NCI-H748 (cell line): ENCODE measurements around the gene CAPRIN1.
"Not testable (repeated sequence)": the region's sequence is repeated elsewhere in the genome, so short reads cannot be mapped to it uniquely, and the experiment has no call there.

ENCODE experiments used
- DNase-seq: peaks from one replicate; lab custom pipeline; 2025; ENCODE audit not compliant: unreplicated experiment; lab: John Stamatoyannopoulos, UW

CAPRIN1 gene

DNA sequence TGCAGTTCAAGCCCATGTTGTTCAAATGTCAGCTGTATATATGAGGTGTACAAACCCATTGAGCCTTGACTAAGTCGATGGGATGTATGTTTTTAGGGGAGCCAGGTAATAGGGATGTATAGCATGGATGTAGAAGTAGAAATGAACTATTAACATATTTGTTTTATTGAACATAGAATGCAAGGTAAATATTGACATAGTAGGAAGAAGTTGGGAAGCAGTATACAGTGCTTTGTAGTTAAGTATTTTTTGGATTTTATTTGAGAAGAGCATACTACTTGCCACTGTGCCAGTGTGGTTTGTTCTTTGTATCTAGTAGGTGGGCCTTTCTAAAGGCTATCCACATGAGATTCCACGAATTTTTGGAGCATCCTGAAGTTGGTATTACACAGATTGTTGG lies 33.1 kb downstream of the CAPRIN1 start:
- no peak for DNase-seq

DNA sequence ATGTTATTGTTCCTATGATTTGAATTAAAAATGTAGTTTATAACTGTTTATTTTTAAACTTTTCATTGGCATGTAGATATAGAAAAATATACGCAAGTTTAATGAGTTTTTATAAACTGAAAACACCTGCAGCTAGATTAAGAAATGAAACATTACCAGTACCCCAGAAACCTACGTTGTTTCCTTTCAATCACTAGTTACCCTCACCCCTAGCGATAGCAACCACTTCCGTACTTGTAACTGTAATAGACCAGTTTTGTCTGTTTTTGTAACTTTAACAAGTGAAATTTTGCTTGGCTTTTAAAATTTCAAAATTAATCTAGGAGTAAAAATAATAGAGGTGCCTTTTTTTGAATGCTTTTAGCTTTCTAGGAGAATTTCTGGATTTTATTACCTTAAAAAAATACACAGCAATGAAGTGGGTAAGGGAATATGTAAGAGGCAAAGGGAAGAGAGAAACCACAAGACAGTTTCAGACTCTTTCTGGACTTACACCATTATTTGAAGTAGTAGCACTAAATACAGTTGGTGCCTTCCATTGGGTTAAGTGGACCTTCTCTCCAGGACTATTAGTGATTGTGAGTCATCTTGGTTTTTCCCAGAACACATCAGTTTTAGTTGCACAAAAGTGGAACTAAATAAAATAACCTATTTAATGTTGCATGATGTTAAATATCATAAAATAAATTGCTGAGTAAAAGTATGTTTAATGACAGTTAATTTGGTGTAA lies 35.2 kb downstream of the CAPRIN1 start:
- DNase-seq, result no peak

DNA sequence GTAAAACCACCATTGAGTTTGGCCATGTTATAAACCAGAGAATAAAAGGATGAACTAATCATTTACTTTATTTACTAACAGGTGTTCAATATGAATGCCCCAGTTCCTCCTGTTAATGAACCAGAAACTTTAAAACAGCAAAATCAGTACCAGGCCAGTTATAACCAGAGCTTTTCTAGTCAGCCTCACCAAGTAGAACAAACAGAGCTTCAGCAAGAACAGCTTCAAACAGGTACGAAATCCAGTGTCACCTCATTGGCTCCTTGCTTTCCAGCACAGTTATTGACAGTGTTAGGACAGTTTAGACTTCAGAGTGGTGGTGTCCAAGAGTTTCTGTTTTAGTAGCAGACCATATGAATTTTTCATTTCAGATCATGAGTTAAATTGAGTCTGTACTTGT lies 40.3 kb downstream of the CAPRIN1 start:
- no peak for DNase-seq

DNA sequence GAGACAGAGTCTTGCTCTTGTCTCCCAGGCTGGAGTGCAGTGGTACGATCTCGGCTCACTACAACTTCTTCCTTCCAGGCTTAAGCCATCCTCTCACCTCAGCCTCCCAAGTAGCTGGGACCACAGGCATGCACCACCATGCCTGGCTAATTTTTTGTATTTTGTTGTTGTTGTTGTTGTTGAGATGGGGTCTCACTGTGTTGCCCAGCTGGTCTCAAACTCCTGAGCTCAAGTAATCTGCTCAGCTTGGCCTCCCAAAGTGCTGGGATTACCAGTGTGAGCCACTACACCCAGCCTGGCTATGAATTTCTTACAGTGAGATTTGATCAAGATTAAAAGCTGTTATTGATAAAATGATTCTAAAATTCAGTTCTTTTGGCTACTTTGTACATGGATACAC lies 43.4 kb downstream of the CAPRIN1 start:
- not testable (repeated sequence) for DNase-seq

DNA sequence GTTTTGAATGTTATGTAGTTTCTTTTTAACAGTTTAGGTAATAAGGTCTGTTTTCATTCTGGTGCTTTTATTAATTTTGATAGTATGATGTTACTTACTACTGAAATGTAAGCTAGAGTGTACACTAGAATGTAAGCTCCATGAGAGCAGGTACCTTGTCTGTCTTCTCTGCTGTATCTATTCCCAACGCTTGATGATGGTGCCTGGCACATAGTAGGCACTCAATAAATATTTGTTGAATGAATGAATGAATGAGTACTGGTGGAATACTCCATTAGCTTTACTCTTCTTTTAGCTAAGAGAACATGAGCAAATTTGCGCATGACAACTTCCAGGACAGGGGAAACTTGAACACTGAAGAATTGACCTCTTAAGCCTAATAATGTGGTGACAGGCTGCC lies 47.3 kb downstream of the CAPRIN1 start:
- DNase-seq, result no peak

DNA sequence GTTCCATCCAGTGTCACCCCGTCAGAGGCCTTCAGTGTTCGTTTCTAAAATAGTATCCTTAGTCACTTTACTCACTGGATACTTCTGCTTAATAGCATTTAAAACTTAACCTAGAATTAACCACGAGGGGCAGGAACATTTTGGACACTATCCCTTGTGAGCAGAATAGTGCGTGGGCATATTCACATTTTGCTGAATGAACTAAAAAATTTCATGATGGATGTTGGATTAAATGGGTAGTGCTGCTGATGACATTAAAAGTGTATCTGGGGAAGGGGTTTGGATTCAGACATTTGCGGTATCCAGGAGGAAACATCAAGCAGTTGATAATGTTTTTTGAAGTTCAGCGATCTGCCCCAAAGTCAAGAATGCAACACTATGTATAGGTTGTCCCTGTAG lies 53.1 kb downstream of the CAPRIN1 start:
- no peak for DNase-seq

DNA sequence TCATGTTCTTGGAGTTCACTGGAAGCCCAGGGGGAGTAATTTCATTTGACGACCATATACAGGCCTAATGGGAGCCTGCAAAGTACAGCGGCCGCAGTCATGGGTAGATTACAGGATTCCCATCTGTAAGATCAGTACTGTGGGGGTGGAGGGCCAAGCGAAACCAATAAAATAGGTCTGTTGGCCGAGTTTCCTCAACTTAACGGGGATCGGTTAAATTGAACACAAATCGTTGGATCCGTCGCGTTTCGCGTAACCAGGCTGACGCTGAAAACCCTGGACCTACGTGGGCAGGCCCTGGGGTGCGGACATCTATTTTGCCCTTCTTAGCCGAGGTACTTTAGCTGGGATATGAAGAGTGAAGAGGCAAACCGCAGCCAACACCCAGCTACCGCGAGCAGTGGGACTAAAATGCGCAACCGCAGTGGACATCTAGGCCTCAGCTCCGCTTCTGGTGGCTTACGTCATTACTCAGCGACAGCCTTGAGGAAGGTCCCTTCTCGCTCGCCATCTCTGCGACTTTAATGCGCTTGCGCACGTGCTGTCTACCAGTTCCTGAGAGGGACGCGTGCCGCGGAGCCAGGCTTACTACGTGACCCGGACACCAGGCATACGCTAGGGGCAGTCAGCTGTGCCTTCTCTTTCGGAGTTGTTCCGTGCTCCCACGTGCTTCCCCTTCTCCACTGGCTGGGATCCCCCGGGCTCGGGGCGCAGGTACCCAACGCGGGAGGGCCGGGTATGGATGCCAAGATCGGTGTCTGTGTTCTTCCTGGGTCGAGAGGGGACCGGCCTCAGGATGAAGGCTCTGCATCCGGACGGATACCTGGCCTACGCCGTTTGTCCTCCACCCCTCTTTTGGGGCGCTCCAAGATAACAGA lies 53.8 kb downstream of the CAPRIN1 start, which contains the start of gene NAT10:
TSS of gene NAT10 (plus strand) at position 551 of the 878 bp plus-strand sequence. CDS start 2,597 bp downstream, outside the sequence.
- peak; percentile 99 for DNase-seq

DNA sequence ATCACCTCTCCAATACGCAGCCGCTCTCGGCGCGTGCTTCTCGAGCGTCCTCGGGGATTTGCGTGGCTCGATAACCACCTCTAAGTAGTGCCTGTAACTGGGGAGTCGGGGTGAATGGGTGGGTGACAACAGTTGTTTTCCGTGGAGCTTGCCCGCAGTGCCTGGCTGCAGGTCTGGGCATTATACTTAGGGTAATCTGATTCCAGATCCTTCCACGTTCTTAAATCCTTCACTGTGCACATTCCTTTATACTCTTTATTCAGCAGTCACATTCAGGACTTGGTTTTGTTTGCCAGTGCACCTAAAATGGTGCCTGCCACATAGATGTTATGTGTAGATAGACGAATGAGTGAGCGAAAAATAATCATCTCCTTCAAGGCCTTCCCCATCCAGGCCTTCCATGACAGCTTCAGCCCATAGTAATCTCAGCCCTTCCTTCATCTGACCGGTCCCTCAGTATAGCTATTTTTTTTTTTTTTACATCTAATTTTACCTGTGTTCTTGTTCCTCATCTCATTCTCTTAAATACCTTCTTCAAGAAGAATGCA lies 54.5 kb downstream of the CAPRIN1 start:
- peak; percentile 49 for DNase-seq

DNA sequence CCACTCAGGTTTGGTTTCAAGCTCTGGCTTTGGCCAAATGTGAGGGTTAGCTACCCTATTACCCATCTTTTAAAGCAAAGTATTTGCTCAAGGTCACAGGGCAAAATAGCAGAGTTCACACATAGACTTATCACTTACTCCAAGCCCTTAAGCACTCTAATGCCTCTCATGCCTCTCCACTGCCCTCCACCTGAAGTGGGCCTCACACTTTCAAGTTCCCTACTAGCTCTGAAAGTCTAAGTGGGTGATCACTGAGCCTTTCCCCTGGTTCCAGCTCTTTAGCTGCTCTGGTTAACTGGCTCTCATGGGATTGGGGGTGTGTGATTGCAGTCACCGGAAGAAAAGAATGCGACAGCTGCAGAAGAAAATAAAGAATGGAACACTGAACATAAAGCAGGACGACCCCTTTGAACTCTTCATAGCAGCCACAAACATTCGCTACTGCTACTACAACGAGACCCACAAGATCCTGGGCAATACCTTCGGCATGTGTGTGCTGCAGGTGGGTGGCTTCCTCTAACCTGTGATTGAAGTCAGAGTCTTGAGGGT lies 60.3 kb downstream of the CAPRIN1 start:
- no peak for DNase-seq

DNA sequence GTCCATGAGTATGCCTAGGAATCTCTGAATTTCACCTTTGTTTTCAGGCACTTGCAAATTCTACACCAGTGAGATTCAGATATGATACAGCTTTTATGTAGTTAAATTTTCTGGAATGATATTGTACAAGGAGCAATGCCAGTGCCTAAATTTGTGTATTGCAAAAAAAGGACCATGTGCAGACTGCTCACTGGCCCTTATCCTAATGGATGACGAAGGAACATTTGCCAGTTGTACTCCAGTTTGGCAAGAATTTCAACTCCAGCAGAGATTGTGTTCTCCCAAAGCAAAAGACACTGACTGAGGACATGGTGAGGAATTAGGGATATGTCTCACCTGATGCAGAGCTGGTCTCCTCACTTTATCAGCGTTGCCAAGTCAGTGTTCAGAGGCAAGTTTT lies 62.5 kb downstream of the CAPRIN1 start:
- DNase-seq, result no peak

DNA sequence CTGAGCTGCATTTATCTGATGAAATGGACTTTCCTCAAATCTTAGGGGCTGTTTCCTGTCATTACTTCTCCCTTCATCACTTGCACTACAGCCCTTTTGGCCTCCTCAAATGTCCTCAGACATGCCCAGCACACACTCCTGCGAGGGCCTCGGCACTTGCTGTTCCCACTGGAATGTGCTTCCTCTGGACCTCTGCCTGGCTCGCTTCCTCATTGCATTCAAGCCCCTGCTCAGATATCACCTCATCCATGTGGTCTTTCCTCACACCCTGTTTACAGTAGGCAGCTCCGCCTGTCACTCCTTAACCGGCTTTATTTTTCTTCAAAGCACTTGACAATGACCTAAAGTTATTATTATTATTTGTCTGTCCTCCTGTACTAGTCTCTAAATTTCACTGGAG lies 62.9 kb downstream of the CAPRIN1 start:
- DNase-seq, result no peak

DNA sequence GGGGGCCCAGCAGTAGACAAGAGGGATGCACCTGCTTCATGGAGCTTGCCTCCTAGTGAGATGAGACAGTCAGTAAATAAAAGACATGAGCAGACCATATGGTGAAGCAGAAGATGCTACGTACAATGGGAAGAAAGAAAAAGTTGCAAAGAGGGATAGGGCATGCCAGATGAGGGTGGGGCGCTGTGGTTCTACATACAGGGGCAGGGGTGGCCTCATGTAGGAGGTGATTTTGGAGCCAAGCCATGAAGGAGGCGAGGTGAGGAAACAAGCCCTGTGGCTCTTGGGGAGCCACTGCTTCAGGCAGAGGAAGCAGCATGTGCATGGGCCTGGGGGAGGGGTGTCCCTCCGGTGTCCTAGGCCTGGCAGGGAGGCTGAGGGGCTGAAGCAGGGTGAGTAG lies 69.1 kb downstream of the CAPRIN1 start:
- DNase-seq, result no peak

DNA sequence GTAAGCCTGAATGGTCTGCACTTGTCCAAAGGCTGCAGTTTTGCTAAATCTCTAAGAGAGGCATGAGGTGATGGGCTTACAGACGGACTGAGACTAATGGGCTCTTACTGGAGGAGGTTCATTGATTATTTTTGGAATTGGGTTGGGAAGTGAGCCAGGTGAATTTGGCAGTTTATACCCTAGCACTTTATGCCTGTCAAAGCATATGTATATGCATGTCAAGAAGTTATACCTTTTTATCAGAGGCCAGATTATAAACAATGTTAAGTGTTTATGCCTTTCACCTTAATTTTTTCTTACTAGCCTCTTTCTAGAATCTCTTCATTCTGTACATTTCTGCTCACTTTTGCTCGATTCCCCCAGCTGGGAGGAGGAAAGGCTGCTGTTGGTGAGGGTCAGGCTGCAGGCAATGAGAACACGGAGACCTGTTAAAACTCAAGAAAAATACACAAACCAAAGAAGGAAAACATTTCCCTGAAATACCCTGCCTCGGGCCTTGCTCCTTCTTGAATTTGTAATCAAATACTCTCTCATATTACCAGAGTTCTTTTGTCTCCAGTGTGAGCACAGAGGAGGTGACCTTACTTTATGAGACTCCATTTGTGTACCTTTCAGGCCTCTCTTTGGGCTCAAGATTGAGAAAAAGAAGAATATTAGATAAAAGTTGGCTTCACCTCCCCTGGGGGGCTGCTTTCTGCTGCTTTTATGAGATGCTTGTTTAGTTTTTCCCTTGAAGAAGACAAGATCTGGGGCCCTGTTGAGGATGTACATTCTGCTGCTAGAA lies 73.5 kb downstream of the CAPRIN1 start:
- DNase-seq, result no peak

DNA sequence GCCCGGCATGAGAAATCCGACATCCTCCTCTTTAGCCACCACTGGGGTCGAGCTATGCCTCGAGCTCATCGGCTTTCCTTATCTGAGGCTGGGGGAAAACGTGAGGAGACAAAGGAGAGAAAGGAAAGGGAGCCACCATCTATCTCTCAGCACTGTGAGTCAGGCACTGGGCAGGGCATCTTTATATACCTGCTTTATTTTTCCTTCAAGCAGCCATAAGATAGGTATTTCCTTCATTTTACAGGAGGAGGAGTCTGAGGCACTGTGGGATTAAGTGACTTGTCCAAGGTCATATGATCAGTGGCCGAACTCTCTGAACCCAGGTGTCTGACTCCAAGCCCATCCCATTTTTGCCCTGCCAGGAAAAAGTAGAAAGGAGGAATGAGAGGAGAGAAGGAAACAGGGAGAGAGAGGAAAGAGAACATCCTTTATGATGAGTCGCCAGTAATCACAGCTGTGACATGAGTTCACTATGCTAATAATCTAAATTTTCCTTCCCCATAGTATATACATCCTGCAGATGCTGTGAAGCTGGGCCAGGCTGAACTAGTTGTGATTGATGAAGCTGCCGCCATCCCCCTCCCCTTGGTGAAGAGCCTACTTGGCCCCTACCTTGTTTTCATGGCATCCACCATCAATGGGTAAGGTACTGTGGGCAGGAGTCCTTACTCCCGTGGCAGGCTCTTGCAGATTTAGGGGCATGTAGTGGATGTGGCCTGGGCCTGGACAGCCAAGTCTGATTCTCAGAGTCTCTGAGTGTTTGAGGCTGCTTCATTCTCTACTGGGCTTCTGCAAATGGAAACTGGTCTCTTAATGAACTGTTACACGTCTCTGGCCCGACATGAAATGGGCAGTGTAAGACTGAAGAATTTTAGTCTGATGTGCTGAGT lies 75.7 kb downstream of the CAPRIN1 start:
- DNase-seq, result no peak

DNA sequence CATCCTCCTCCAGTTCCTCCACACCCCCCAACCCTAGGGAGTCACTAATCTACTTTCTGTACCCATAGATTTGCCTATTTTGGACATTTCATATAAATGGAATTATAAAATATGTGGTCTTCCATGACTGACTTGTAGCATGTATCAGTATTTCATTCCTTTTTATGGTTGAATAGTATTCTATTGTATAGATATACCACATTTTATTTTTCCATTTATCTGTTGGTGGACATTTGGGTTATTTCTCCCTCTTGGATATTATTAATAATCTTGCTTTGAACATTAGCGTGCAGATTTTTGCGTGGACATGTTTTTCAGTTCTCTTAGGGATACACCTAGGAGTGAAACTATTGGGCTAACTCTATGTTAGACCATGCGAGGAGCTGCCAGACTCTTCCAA lies 77.3 kb downstream of the CAPRIN1 start:
- no peak for DNase-seq

DNA sequence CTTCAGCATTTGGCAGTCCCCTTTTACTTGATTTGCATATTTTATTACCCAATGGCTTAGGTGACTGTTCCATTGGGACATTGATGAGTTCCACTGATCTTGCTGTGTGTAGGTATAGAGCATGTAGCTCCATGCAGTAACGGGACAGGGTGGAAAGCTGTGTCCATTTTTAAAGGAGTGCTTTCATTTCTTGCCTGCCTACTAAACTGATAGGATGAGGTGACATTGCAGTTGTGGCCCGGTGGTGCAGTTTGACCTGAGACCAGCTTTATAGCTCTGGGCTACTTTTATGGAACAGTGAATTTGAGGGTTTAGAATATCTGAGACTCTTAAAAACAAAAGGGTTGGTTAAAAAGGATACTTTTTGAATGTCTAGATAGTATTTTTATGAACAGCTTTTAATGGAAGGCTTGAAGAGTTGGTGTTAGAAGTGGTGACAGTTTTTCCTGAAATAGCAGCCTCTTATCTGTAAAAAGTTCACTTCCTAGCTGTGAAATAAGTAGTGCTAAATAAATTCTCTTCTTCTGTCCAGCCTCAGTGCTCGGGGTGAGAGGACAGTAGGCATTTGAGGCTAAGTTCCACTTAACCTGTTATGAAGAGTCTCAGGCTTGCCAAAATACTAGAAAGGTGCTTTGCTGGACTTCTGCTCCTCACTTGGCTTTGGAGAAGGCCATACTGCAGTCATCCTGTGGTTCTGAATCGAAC lies 80.9 kb downstream of the CAPRIN1 start:
- DNase-seq, result no peak

DNA sequence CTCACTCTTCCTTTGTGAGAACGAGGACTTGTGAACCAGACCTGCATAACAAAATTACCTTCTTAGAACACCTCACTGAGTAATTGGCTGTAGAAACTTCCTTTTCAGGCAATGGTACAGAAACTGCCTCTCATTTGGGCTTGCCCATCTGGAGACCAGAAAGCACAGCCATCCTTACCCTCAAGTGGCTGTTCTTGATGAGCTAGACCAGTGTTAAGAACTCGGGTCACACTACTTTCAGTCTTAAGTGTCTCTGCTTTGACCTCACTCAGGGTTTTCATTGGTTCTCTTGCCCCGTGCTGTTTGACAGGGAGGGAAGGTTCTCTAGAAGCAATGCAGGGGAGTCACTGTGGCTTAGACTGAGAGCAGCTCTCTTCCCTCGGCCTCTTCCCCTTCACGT lies 83.2 kb downstream of the CAPRIN1 start:
- DNase-seq, result no peak

DNA sequence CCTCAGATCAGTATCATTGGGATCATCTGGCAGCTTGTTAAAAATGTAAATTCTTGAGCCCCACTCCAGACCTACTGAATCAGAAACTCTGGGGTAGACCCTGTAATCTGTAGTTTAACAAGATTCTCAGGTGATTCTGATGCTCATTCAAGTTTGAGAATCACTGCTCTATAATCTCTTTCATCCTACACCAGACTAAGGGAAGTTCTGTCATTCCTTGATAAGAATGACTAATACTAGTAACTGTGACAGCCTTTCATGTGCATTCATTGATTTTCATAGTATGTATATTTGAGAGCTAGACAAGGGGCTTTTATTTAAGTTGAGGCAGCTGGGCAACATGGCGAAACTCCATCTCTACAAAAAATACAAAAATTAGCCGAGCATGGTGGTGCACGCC lies 83.9 kb downstream of the CAPRIN1 start:
- DNase-seq, result no peak

DNA sequence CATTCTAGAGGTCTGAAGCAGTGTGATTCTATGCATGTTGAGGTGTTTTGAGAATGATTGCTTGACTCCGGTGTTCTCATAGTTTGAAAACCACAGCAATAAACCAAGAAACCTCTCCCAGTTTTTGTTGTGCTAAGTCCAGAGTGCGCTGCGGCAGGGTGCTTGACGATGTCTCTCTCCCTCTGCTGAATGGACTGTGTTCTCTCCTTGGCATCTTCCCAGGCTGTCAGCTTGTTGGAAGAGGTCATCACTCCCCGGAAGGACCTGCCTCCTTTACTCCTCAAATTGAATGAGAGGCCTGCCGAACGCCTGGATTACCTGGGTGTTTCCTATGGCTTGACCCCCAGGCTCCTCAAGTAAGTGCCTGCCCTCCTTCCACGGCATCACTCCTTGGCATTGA lies 84.9 kb downstream of the CAPRIN1 start:
- no peak for DNase-seq
